Measurements from ENCODE around the gene CADM4. TPM values are rescaled to one million over a fixed set of nuclear protein-coding genes. Genes with fewer than 3 reads are reported as not detected.

Gene CADM4
- total RNA-seq, 1 experiment from 2014 or later: 28.7 TPM

GRCh38 chr19:43660971-43661360 is 21.3 kb upstream of the CADM4 start:
- Histone ChIP-seq H3K36me3 (ENCODE audit: control insufficient read depth in 1 of 2, insufficient read depth in 2 of 2, low read length in 2 of 2) (peaks cover 28 to 69% of the 10 kb centered on the region in 2 experiments), H3K9me3 (ENCODE audit: control insufficient read depth in 1 of 2, insufficient read depth in 1 of 2, low read depth in 1 of 2, low read length in 2 of 2) (peaks cover 0 to 11% of the 10 kb centered on the region in 2 experiments; a peak in 1 of 4 replicates), H3K4me3 (replicated peaks in 1 of 2; ENCODE audit: low read depth in 1 of 2, low read length in 2 of 2) (no peak overlapping the region), H3K27me3 (ENCODE audit: insufficient read depth, low read length) (no peaks in the 10 kb centered on the region), H3K4me2 (ENCODE audit: low read length) (no peak overlapping the region), H3K79me2 (ENCODE audit: insufficient read depth, low read length) (peaks cover 37% of the 10 kb centered on the region; the same call in 1 of the 2 replicates), H2AFZ (ENCODE audit: low read depth, low read length, poor library complexity, severe bottlenecking) (no peak overlapping the region), H3K4me1 (ENCODE audit: control insufficient read depth in 1 of 2, insufficient read depth in 2 of 2, low read length in 2 of 2) (no peaks in the 10 kb centered on the region), H3K9me2 (ENCODE audit: insufficient read depth) (no peaks in the 10 kb centered on the region), H3K27ac (ENCODE audit: low read depth, low read length) (no peak overlapping the region), H3K9ac (ENCODE audit: low read length) (no peak overlapping the region), H4K20me1 (ENCODE audit: insufficient read depth) (no peaks in the 10 kb centered on the region)
- no peak for DNase-seq (ENCODE audit: low read depth, low spot score)
- ChIA-PET POLR2A (interaction anchor here (0.8 to 1.8 kb wide), 2 partner anchors 9 to 14 kb away, joined by 3 to 4 read pairs; partner anchors contain the start of gene PLAUR), RAD21 (ENCODE audit: low non-redundant PET in 1 of 2, low total read pairs in 2 of 2, uncharacterized antibody in 2 of 2, unreplicated experiment in 2 of 2) (no interaction called here), CTCF (no interaction called here)
- intact Hi-C loops (cut with micrococcal nuclease): loop anchor here (10.0 kb wide), 1 partner anchor 126 kb away; the partner anchor contains the start of gene ZNF575
- TF ChIP-seq, protein P1, sequence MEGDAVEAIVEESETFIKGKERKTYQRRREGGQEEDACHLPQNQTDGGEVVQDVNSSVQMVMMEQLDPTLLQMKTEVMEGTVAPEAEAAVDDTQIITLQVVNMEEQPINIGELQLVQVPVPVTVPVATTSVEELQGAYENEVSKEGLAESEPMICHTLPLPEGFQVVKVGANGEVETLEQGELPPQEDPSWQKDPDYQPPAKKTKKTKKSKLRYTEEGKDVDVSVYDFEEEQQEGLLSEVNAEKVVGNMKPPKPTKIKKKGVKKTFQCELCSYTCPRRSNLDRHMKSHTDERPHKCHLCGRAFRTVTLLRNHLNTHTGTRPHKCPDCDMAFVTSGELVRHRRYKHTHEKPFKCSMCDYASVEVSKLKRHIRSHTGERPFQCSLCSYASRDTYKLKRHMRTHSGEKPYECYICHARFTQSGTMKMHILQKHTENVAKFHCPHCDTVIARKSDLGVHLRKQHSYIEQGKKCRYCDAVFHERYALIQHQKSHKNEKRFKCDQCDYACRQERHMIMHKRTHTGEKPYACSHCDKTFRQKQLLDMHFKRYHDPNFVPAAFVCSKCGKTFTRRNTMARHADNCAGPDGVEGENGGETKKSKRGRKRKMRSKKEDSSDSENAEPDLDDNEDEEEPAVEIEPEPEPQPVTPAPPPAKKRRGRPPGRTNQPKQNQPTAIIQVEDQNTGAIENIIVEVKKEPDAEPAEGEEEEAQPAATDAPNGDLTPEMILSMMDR (IDR thresholded peaks at IDR 0.05 in 2 of 3, conservative IDR thresholded peaks at IDR 0.05 in 1 of 3; ENCODE audit: borderline replicate concordance in 1 of 3, insufficient read depth in 1 of 3, low read depth in 2 of 3, low read length in 2 of 3): no peak
- TF ChIP-seq SP1 (IDR thresholded peaks at IDR 0.05; ENCODE audit: low read depth) (no peak), CBX3 (IDR thresholded peaks at IDR 0.05; ENCODE audit: low read depth) (no peak), EZH2 (IDR thresholded peaks at IDR 0.05) (no peak)
- TSS peak; percentile 14 for BruUV-seq (replicated peaks)
- no peak for ATAC-seq

GRCh38 chr19:43660301-43660970 is 20.8 kb upstream of the CADM4 start:
- Histone ChIP-seq H3K4me3 (replicated peaks in 1 of 2; ENCODE audit: low read depth in 1 of 2, low read length in 2 of 2) (no peak overlapping the region), H3K79me2 (ENCODE audit: insufficient read depth, low read length) (peaks cover 37% of the 10 kb centered on the region; the same call in 1 of the 2 replicates), H3K4me2 (ENCODE audit: low read length) (no peak overlapping the region), H3K9ac (ENCODE audit: low read length) (no peak overlapping the region), H3K9me3 (ENCODE audit: control insufficient read depth in 1 of 2, insufficient read depth in 1 of 2, low read depth in 1 of 2, low read length in 2 of 2) (peaks cover 0 to 11% of the 10 kb centered on the region in 2 experiments; a peak in 1 of 4 replicates), H2AFZ (ENCODE audit: low read depth, low read length, poor library complexity, severe bottlenecking) (no peak overlapping the region), H3K9me2 (ENCODE audit: insufficient read depth) (no peaks in the 10 kb centered on the region), H3K36me3 (ENCODE audit: control insufficient read depth in 1 of 2, insufficient read depth in 2 of 2, low read length in 2 of 2) (peaks cover 26 to 72% of the 10 kb centered on the region in 2 experiments), H3K4me1 (ENCODE audit: control insufficient read depth in 1 of 2, insufficient read depth in 2 of 2, low read length in 2 of 2) (no peaks in the 10 kb centered on the region), H4K20me1 (ENCODE audit: insufficient read depth) (no peaks in the 10 kb centered on the region), H3K27ac (ENCODE audit: low read depth, low read length) (no peak overlapping the region), H3K27me3 (ENCODE audit: insufficient read depth, low read length) (no peaks in the 10 kb centered on the region)
- ATAC-seq: no peak
- DNase-seq (ENCODE audit: low read depth, low spot score): no peak
- ChIA-PET POLR2A (interaction anchor here (1.8 kb wide), 1 partner anchor 9 kb away, joined by 4 read pairs; the partner anchor contains the start of gene PLAUR), RAD21 (ENCODE audit: low non-redundant PET in 1 of 2, low total read pairs in 2 of 2, uncharacterized antibody in 2 of 2, unreplicated experiment in 2 of 2) (no interaction called here), CTCF (no interaction called here)
- intact Hi-C loops (cut with micrococcal nuclease): loop anchor here (10.0 kb wide), 1 partner anchor 126 kb away; the partner anchor contains the start of gene ZNF575
- no peak for TF ChIP-seq JUND (IDR thresholded peaks at IDR 0.05)
- no peak for TF ChIP-seq RAD21 (IDR thresholded peaks at IDR 0.05; ENCODE audit: low read depth)
- TF ChIP-seq, protein P2, sequence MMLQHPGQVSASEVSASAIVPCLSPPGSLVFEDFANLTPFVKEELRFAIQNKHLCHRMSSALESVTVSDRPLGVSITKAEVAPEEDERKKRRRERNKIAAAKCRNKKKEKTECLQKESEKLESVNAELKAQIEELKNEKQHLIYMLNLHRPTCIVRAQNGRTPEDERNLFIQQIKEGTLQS (IDR thresholded peaks at IDR 0.05): no peak
- no peak for TF ChIP-seq POLR2AphosphoS5 (IDR thresholded peaks at IDR 0.05; ENCODE audit: low read depth, low read length)
- BruUV-seq (replicated peaks): no TSS peak
